Gastrocnemius medialis (tissue), 4 donors: ENCODE measurements around the gene EDARADD.

Experiments
- POLR2A ChIP-seq, 2 donors: fragments of 450-650 bp; IDR thresholded peaks; one replicate each; pipeline ENCODE4 v1.6.1; 2017; ENCODE audit warnings: antibody characterized with exemption in 2 of 2, mild to moderate bottlenecking in 2 of 2, moderate library complexity in 2 of 2
- TF ChIP-seq, protein P1 (sequence below), 5 experiments: fragments of 450-650 bp in 3 of 5; fragments of 200-600 bp in 2 of 5; sonication (generic) in 2 of 5; IDR thresholded peaks in 4 of 5; conservative IDR thresholded peaks in 1 of 5; 1 replicate in 4 of 5; 2 replicates in 1 of 5; pipeline ENCODE4 v1.5.1; 2016 to 2019; ENCODE audit warnings: antibody characterized with exemption in 5 of 5, mild to moderate bottlenecking in 3 of 5, moderate library complexity in 3 of 5

DNA sequence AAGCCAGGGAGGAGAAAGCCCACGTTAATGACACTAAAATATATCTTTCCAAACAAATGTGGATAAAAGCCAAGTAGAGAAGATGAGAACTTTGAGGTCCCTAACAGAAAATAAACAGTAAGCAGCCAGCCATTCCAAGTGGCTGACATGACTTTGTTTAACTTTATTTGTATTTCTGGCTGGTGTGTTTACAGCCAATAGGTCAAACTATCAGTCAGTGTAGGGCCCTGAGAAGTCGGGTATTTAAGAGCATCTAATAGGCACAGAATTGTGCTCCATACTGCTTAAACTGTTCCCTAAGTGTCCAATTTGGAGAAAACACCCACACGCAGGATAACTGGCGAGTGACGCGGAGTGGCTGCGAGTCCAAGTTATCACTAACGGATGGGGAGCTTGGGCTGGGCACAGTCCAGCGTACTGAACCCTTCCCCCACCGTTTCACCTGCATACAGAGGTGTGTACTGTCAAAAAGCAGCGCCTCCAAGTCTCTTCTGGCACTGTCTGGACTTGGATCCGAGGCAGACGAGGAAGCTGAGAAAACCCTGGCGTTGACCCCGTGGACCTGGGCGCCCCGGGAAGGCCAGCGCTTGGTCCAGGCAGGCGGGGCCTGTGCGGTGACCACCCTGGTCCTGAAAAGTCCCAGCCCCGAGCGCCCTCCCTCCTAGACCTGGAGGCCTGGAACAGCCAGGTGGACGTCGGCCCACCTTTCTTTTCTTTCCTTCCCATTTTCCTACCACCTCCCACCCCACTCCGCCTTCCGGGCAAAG lies 129.0 kb downstream of the EDARADD start:
- TF ChIP-seq, protein P1, sequence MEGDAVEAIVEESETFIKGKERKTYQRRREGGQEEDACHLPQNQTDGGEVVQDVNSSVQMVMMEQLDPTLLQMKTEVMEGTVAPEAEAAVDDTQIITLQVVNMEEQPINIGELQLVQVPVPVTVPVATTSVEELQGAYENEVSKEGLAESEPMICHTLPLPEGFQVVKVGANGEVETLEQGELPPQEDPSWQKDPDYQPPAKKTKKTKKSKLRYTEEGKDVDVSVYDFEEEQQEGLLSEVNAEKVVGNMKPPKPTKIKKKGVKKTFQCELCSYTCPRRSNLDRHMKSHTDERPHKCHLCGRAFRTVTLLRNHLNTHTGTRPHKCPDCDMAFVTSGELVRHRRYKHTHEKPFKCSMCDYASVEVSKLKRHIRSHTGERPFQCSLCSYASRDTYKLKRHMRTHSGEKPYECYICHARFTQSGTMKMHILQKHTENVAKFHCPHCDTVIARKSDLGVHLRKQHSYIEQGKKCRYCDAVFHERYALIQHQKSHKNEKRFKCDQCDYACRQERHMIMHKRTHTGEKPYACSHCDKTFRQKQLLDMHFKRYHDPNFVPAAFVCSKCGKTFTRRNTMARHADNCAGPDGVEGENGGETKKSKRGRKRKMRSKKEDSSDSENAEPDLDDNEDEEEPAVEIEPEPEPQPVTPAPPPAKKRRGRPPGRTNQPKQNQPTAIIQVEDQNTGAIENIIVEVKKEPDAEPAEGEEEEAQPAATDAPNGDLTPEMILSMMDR (IDR thresholded peaks at IDR 0.05 in 4 of 5, conservative IDR thresholded peaks at IDR 0.05 in 1 of 5), result no peak
- no peak for TF ChIP-seq POLR2A (IDR thresholded peaks at IDR 0.05)
